GM19463 (cell line): ENCODE results near the gene ATAD3B.
"Not testable (repeated sequence)": the region's sequence is repeated elsewhere in the genome, so short reads cannot be mapped to it uniquely, and the experiment has no call there.

ENCODE experiments used
- ATAC-seq: cut with Tn5 transposase; IDR thresholded peaks from one replicate; pipeline ENCODE4 v1.9.1; 2021; ENCODE audit warnings: mild to moderate bottlenecking, moderate library complexity; ENCODE audit not compliant: unreplicated experiment

Gene ATAD3B

GRCh38 chr1:1477206-1477605 is 5.6 kb downstream of the ATAD3B start:
- ATAC-seq, result no peak

DNA sequence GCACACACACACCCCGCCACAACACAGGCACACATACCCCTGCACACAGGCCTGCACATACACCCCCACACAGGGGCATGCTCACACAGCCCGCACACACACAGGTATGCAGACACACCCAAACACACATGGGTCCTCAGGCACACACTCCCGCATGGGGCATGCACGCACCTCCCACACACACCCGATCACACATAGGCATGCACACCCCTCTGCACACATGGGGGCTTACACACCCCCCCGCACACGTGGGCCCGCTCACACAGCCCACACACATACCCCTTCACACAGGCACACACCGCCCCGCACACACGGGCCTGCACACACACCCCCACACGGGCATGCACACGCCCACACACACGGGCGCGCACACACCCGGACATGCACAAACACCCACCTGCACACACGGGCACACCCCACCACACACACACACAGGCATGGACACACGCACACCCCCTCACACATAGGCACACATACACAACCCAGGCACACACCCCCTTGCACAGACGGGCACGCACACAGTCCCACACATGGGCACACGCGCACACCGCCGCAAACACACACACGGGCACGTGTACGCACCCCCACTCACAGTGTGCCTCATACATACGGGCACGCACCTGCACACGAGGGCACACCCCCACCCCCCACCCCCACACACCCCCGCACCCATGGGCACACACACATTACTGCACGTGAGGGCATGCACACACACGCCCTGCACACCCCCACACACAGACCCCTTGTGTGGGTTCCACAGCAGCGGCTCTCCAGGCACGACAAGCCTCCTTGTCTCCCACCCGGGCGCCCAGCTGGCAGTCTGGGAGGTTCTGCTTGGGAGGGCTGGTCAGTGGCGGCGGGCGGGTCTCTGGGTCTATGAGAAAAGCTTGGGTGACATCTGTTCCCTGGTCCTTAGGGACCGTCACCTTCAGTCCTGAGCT is 8.3 kb downstream of the ATAD3B start:
- no peak for ATAC-seq

DNA sequence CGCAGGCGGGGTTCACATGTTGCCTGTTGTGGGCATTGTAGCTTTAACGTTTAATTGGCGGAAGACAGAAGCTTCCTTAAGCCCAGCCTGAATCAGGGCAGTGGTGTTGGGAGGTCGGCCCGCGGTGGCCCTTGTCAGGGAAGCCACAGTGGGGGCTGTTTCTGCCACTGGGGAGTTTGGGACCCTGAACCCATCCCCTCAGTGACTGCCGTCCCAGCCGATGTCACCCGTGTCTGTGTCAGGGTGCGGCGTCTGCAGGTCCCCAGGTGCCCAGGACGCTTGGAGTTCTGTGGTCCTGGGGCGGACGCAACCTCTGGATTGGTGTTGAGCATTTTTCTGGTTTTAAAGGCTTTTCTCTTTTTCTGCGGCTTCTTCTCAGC is 8.9 kb downstream of the ATAD3B start:
- not testable (repeated sequence) for ATAC-seq

DNA sequence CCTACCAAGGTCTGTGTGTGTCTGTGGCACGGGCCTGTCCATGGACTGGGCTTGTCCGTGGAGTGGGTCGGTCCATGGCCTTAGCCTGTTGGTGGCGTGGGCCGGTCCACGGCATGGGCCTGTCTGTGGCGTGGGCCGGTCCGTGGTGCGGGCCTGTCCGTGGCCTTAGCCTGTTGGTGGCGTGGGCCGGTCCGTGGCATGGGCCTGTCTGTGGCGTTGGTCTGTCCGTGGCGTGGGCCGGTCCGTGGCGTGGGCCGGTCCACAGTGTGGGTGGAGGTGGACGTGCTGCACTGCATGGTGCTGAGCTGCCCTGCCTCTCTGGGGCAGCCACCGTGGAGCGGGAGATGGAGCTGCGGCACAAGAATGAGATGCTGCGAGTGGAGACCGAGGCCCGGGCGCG is 10.2 kb downstream of the ATAD3B start:
- ATAC-seq, result not testable (repeated sequence)

- ATAC-seq, result no peak
Measured at GRCh38 chr1:1482856-1483255, 11.3 kb downstream of the ATAD3B start.

DNA sequence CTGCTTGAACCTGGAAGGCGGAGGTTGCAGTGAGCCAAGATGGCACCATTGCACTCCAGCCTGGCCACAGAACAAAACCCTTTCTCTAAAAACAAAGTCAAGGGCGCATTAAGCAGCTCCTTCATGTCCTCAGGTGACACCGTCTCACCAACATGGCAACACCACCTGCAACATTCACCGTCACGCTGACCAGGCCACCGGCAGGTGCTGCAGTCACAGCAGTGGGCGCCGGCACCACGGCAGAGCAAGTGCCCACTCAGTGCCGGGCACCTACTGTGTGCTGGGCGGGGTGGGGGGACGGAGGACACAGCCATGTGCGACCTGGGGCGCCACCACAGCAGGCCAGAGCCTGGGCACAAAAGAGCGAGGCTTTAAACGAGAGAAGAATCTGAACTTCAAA is 12.1 kb downstream of the ATAD3B start:
- ATAC-seq, result no peak

DNA sequence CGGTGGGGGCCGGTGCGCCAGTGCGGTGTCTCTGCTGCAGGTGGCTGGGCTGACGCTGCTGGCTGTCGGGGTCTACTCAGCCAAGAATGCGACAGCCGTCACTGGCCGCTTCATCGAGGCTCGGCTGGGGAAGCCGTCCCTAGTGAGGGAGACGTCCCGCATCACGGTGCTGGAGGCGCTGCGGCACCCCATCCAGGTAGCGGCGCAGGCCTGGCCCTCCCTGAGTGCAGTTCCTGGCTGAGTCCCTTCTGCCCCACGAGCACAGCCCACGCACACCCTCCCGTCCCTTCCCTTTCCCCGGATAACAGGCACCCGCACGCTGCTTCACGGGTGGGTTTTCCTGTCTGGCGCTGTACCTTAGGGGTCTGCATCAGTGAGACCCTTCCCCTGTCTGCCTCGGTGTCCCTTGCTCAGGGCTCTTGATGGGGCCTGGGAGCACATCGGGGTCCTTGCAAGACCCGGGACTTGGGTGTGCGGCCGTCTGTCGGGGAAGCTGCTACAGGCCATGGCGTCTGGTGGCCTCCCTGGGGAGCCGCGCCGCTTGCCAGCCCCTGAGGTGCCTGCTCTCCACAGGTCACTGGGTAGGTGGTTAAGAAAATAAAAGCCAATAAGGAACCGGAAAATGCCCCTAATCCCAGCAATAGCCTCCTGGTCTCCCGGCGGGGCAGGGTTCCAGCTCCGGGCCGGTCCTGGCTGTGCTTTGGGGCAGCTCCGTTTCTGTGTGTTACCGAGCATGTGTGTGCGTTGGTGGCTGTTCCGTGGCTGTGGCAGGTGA is 13.6 kb downstream of the ATAD3B start:
- ATAC-seq, result not testable (repeated sequence)

DNA sequence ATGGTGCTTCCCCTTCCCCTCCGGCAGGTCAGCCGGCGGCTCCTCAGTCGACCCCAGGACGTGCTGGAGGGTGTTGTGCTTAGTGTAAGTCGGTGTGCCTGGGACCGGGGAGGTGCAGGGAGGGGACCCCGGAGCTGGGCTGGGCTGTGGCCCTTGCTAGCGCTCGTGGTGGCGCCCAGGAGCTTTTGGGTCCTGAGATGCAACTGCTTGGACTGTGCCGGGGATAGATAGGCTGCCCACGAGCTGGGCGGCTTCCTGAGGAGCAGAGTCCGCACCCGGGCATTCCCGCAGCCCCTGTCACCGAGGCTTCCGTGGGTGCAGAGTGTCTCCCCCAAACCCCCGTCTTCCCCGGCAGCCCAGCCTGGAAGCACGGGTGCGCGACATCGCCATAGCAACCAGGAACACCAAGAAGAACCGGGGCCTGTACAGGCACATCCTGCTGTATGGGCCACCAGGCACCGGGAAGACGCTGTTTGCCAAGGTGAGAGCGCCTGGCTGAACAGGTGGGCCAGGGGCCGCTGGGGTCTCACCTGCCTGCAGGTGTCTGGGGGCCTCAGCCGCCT is 14.3 kb downstream of the ATAD3B start:
- ATAC-seq, result not testable (repeated sequence)

DNA sequence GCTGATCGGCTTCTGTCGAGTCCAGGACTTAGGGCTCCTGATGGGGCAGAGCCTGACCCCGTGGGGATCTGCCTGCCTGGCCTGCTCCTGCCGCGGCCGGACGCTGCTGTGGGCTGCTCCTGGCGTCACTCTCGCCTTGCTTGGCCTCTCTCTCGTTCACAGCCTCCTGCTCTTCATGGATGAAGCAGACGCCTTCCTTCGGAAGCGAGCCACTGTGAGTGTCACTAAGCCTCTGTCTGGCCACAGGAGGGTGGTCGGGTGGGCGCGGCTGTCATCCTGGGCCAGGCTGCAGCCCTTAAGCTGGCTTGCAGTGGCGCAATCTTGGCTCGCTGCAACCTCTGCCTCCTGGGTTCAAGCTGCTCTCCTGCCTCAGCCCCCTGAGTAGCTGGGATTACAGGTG is 16.1 kb downstream of the ATAD3B start:
- ATAC-seq, result no peak

GRCh38 chr1:1489231-1489630 is 17.7 kb downstream of the ATAD3B start:
- ATAC-seq, result no peak

DNA sequence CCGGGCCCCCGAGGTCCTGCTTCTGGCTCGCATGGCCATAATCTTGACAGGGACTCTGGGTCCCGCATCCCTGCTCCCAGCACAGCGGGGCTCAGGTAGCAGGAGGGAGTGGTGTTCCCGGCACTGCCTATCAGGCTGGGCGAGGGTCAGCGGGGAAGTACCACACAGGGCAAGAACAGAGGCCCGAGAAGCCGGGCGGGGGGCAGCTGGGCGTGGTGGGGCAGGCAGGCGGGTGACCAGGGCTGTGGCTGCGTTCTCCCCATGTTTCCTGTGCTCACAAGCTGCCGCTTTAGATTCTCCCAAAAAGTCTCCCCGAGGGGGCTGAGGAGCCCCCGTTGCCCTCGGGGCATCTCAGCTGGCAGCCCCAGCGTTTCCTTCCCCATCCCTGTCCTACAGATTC is 18.3 kb downstream of the ATAD3B start:
- ATAC-seq, result no peak

- no peak for ATAC-seq
Measured at GRCh38 chr1:1490633-1491230, 19.2 kb downstream of the ATAD3B start.

GRCh38 chr1:1491601-1492000 is 20.0 kb downstream of the ATAD3B start:
- ATAC-seq, result no peak

GRCh38 chr1:1494311-1494710 is 22.7 kb downstream of the ATAD3B start:
- ATAC-seq, result not testable (repeated sequence)

- ATAC-seq, result not testable (repeated sequence)
Measured at GRCh38 chr1:1495461-1495975, 24.0 kb downstream of the ATAD3B start.

DNA sequence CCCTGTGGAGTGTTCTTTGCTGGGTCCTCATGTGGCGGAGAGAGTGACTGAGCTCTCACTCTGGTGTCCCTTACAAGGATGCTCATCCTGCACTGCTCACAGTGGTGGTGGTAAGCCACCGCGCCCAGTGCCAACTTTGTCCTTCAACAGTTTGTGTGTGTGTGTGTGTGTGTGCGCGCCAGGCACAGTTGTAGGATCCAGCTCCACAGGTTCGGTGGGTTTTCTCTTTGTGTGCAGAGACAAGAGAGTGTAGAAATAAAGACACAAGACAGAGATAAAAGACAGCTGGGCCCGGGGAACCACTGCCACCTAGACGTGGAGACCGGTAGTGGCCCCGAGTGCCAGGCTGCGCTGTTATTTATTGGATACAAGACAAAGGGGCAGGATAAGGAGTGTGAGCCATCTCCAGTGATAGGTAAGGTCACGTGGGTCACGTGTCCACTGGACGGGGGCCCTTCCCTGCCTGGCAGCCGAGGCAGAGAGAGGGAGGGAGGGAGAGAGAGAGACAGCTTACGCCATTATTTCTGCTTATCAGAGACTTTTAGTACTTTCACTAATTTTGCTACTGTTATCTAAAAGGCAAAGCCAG is 33.3 kb downstream of the ATAD3B start:
- not testable (repeated sequence) for ATAC-seq

GRCh38 chr1:1505366-1505798 is 33.8 kb downstream of the ATAD3B start:
- ATAC-seq, result not testable (repeated sequence)

DNA sequence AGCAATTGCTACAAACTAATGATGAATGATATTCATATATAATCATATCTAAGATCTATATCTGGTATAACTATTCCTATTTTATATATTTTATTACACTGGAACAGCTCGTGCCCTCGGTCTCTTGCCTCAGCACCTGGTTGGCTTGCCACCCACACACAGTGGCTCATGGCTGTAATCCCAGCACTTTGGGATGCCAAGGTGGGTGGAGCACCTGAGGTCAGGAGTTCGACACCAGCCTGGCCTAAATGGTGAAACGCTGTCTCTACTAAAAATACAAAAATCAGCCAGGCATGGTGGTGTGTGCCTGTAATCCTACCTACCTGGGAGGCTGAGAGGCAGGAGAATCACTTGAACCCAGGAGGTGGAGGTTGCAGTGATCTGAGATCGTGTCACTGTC is 34.2 kb downstream of the ATAD3B start:
- not testable (repeated sequence) for ATAC-seq

DNA sequence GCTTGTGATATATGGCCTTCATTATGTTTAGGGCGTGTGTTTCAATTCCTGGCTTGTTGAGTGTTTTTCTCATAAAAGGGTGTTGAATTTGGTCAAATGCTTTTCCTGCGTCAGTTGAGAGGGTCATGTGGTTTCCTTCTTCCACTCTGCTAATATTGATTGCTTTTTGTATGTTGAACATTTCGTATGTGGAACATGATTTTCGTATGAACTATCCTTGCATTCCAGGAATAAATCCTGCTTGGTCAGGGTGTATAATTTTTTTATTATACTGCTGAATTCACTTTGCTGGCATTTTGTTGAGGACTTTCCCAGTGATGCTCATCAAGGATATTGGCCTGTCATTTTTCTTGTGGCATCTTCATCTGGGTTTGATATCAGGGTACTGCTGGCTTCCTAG is 35.7 kb downstream of the ATAD3B start:
- no peak for ATAC-seq

GRCh38 chr1:1508775-1509464 is 37.4 kb downstream of the ATAD3B start:
- ATAC-seq, result not testable (repeated sequence)
